ENCODE measurements around the gene ITGA1.
"Not testable (repeated sequence)": the region's sequence is repeated elsewhere in the genome, so short reads cannot be mapped to it uniquely, and the experiment has no call there.

Gene ITGA1

DNA sequence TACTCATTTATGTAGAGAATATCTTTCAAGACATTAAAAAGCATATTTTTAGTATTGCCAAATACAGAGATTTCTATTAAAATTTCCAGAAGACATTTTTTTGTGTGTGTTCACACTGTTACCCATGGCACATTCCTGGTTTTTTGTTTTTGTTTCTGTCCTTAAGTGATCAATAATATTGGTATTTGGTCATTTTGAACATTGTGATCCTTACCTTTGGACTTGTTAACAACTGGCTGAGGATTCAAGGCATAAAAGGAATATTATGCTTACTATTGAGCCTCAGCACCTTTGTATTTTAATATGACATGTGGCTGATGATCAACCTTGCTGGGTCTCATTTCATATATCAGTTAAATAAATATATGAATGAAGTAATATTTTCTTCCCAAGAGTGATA lies 41.9 kb downstream of the ITGA1 start:
- DNase-seq (ENCODE audit: low read depth in 2 of 2): no peak

DNA sequence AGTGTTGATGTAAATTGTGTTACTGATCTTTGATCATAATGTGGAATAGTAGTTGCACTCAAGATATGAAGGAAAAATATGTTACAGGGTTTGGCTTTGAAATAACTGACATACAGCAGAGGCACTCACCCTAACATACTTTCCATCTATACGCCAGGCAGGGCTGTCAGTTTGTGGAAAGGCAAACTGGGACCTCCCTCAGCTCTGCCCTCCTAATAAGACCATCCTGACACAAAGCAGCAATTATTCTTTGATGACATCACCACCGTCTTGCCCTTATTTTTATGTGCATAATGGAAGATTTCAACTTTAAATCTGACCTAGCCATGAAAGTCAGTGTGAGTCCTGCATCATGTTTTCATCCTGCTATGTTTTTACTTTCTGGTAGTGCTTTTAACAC lies 42.9 kb downstream of the ITGA1 start:
- DNase-seq (ENCODE audit: low read depth in 2 of 2): no peak

DNA sequence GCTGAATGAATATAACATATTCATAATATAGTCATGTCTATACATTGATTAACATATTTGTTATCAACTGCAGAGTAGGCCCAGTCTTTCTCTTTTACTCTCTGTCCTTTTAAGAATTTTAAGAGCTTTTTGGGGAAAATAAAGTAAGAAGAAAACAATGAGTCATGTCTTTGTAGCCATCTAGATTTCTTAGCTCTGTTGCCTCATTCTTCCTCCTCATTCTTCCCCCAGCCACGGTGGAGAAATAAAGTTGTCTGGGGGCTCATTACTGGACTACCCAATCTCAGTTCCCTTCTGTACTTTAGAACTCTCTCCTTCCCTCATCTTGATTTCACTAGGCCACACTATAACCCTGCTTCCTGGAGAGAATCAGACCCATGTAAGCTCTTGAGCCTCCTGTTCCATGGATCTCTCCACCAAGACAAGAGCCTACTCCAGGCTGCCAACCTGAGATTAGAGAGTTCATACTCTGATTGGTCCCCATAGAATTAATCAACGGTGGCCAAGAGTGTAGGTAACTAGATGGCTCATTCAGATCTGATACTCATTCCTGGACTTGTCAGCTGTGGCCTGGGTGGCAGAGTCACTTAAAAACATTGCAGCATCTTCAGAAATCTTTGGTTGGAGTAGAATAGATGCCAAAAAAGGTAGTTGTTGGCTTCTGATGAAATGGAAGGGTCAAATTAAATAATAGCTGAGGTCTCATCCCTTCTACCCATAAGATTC lies 44.2 kb downstream of the ITGA1 start:
- DNase-seq (ENCODE audit: low read depth in 2 of 2): no peak

DNA sequence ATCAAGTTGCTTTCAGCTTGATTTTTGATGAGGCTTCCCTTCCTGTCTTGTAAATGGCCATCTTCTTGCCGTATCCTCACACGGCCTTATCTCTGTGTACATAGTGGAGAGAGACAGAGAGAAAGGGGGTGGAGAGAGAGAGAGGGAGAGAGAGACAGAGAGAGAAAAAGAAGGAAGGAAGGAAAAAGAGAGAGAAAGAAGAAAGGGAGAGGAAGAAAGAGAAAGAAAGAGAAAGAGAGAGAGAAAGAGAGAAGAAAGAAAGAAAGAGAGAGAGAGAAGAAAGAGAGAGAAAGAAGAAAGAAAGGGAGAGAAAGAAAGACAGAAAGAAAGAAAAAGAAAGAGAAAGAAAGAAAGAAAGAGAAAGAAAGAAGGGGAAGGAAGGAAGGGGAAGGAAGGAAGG lies 46.6 kb downstream of the ITGA1 start:
- DNase-seq (ENCODE audit: low read depth in 2 of 2): no peak

DNA sequence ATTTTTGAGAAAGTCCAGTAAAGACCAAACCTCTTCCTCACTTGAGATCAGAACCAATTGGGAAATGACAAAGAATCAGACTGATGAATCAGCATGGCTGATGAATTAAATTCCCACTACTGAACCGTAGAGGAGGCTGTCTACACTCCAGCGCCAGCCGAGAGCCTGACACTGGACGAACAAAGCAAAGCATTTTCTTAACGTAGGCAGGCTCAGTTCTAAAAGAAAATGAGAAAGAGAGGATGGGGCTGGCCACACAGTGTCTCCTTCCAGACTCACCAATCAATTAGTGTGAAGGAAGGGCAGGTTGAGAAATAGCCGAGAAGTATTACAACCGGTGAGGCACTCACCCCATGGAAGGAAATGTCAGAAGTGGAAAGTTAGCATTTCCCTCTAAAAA lies 49.4 kb downstream of the ITGA1 start:
- DNase-seq (ENCODE audit: low read depth in 2 of 2): no peak

DNA sequence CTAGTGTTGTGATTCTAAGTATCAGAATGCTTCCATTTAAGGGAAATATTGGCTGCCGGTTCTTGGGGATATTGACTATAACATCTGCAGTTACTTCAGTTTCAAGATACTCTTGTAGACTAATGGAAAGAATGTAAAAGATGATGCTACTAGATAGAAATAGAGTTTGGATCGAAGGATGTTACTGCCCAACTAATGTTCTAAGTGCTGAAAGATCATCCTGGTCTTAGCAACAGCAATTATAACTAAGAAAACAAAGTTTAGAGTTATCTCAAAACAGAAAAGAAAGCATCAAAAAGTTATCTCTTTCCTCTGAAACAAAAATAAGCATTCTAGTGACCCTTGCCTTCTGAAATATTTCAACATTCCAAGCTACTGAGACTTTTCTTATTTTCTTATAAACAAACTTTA lies 49.9 kb downstream of the ITGA1 start:
- DNase-seq (ENCODE audit: low read depth in 2 of 2): no peak

DNA sequence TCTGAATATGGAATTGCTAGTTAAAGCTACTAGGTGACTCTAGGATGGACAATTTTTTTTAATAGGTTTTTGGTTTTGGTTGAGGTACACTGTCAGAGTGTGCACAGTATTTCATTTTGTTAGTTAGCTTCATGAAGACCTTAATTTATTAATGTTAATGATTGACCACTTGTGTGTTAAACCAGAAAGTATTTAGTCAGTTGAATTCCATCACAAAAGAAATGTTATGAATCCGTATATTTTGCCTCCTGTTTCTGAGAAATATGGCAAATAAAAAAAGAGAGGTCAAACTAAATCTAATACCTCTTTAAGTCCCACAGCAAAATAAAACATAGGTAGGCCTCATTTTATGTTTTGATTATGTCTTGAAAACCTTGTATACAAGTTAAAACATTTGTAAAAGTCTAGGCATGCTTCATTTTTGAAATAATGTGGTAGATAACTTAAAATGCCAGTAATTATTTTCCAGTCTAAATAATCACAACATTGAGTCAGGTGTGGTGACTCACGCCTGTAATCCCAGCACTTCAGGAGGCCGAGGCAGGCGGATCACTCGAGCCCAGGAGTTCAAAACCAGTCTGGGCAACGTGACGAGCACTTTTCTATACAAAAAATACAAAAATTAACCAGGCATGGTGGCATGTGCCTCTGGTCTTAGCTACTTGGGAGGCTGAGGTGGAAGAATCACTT lies 50.8 kb downstream of the ITGA1 start:
- DNase-seq (ENCODE audit: low read depth in 2 of 2): no peak

DNA sequence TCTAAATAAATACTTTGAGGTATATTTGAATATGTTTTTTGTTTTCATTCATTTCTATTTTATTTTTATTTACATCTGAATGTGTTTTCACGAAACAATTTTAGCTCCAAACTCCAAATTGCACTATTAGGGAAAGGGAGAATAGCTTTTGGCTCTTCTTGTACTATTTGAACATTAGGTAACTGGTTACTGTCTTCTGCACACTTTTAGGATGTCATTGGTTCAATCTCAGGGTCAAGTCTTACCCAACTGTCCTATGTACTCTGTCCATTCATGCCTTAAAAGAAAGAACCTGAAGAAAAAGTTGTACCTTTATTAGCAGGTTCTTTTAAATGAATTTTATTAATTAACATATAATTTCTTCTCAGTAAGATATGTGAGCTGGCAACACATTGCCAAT lies 51.6 kb downstream of the ITGA1 start:
- no peak for DNase-seq (ENCODE audit: low read depth in 2 of 2)

DNA sequence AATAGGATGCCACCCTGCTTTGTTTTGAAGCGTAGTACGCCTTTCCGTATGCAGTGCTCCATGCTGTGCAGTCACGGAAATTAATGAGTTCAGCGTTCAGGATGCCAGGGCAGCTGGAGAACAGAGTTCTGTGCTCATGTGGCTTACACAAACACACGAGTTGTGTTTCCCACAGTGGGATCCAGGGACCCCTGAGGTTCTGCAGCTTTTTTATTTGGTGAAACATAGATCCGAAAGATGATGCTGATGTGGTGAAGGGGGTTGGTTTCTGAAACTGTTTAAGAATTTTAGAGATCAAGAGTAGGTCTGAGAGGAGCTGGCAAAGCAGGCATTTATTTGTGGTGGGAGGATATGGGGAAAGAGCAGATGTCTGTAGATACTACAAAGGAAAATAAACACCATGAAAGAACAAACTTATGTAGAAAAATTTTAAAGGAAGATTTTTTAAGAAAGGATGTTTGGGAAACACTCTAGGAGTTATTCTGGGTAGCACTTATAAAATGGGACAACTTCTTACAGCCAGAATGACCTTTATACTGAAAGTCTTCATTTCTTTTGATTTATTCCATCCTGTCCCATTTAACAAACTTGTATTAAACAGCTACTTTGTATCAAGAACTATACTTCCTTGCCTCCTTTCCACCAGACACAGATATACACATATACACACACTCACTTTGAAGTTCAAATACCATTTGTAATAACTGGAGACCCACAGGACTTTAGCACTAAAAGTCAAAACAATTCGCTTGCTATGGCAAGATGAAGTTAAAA lies 52.7 kb downstream of the ITGA1 start:
- DNase-seq (ENCODE audit: low read depth in 2 of 2): no peak

DNA sequence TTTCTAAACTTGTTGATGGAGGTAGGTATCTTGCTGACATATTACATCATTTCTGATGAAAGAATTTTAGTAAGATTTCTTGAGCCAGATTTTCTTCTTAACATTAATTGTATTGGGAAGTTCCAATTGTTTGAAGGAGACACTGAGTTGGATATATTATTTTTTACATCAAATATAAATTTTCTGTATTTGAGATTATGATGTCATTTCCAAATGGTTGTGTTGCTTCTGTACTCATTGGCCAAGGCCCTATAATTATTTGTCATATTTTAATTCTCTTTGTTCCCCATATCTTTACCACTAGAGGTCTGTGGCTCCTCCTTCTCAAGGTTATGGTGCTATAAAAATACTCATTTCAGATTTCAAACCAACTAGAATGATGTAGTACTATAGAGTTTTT lies 53.4 kb downstream of the ITGA1 start:
- no peak for DNase-seq (ENCODE audit: low read depth in 2 of 2)

DNA sequence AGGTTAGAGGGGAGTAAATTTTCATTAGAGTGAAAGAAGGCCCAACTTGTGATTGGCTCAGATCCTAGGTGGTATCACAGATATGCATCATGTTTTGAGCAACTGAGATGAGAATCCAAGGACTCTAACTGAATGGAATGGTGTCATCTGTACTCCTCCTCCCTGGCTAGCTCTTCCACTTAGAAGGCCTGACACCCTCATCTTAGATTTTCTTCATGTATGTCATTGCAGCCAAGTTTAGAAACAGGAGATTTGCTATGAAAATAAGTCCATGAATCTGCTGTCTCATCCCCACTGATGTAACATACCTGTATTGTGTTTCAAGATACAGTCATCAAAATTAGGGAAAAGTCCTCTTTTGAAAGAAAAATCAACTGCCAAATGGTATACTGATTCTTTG lies 54.4 kb downstream of the ITGA1 start:
- no peak for DNase-seq (ENCODE audit: low read depth in 2 of 2)

DNA sequence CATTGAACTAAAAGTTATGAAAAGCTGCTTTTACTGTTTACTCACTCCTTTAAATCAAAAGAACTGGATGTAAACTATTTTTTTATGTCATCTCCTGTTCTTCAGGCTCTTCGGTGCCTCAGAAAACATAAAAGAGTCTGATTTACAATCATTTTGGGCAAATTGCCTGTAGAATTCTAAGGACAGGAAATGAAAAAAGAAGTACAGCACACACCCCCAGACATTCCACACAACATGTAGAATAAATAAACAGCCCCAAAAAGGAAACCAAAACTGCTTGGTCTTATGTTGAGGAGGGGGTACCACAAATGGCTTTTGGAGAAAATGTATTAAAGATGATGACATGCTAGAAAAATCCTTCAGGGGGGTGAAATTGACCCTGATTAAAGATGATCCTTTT lies 57.2 kb downstream of the ITGA1 start:
- no peak for DNase-seq (ENCODE audit: low read depth in 2 of 2)

DNA sequence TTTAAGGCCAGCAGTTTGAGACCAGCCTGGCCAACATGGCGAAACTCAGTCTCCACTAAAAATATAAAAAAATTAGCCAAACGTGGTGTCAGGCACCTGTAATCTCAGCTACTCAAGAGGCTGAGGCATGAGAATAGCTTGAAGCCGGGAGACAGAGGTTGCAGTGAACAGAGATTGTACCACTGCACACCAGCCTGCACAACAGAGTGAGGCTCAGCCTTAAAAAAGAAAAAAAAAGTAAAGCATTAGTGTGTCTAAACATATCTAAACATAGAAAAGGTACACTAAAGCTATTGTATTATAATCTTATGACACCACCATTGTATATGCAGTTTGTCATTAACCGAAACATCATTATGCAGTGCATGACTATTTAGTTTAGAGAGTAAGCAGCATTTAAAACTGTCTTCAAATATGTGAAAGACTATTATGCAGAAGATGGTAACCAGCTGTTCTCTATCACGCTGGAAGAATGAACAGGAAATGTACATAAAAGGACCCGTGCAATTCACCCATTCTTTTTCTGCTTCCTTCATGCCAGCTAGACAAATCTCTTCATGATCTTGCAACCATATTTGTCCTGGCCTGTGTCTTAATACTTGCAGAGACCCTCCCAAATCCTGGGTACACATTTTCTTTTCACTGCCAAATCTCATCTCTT lies 58.6 kb downstream of the ITGA1 start:
- DNase-seq (ENCODE audit: low read depth in 2 of 2): no peak

DNA sequence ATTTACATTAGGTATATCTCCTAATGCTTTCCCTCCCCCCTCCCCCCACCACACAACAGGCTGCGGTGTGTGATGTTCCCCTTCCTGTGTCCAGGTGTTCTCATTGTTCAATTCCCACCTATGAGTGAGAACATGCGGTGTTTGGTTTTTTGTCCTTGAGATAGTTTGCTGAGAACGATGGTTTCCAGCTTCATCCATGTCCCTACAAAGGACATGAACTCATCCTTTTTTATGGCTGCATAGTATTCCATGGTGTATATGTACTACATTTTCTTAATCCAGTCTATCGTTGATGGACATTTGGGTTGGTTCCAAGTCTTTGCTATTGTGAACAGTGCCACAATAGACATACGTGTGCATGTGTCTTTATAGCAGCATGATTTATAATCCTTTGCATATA lies 61.0 kb downstream of the ITGA1 start:
- DNase-seq (ENCODE audit: low read depth in 2 of 2): not testable (repeated sequence)

DNA sequence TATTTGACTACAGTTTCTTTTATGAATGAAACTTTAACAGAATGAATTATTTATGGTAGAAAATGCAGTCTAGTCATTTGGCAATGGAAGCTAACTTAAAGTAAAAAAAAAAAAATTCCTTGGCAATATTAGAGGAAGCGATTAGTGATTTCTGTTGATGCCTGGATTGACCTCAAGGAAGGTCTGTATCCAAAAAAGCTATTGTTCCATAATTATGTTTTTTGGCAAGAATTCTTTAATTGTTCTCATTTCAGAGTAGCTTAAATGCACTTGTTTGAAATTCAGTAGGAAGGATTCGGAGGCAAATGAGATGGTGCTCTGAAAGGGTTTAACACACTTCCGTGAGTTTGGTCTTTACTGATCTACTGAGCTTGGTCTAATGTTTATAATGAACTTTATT lies 61.8 kb downstream of the ITGA1 start:
- DNase-seq (ENCODE audit: low read depth in 2 of 2): no peak

DNA sequence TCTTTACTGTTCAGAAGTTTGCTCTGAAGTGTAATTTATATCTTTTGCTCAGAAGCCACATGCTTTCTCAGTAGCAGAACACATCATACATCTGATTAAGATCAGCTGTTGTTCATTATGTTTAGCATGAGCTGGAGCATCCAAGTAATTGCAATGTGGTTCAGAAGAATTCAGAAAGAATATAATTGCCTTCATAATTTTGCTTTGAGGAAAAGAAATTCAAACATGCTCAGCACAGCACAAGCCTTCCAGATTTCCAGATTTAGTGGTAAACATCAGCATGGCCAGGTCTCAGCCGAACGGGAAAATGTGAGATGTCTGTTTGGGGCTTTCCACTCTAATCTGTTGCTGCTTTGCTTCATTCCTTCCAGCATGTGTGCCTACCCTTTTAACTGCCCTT lies 65.9 kb downstream of the ITGA1 start:
- DNase-seq (ENCODE audit: low read depth in 2 of 2): no peak

DNA sequence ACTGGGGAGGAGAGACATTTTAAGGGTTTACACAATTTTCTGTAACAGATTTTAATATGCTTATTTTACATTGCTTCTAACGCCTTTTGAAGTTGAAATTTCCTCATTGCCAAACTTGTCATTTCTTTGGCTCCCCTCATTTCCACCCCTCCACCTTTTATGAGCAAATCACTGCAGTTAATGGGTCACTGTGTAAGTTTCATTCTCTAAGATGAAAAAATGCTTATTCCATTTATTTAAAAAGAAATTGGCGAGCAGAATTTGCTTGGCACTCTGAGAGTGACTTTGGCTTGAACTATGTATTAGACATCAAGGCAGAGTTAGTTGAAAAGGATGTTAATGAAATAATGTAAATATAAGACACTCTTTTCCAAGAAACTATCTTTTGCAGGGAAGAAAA lies 66.6 kb downstream of the ITGA1 start:
- no peak for DNase-seq (ENCODE audit: low read depth in 2 of 2)

DNA sequence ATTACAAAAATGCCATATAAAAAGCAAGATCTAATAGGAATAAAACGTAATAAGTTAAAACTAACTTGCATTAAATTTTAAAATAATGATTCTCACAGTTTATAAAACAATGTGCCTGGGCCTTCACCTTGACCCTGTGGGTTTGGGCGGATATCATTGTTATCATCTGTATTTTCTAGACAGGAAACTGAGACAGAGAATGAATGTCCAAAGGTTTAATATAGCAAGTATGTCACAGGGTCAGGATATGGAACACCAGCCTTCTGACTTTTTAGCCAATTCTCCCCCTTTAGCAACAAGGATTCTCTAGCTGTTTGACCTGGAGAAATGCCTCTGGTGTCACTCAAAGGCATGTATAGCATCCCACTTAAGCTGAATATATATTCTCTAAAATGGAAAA lies 67.2 kb downstream of the ITGA1 start:
- DNase-seq (ENCODE audit: low read depth in 2 of 2): no peak

DNA sequence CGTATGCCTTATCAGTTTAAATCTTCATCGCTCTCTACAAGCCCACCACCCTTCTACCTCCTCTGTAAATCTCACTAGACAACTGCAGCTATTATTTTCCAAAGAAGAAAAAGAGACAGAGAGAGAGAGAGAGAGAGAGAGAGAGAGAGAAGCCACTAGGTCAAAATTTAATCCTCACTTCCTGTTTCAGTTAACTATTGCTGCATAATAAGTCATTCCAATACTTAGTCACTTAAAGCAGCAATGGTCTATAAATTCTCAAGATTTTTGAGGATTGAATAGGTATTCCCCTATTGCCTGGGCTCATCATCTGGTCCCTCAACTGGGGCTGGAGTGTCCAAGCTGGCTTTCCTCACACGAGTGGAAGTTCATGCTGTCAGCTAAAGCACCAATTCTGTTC lies 68.8 kb downstream of the ITGA1 start:
- DNase-seq (ENCODE audit: low read depth in 2 of 2): no peak

DNA sequence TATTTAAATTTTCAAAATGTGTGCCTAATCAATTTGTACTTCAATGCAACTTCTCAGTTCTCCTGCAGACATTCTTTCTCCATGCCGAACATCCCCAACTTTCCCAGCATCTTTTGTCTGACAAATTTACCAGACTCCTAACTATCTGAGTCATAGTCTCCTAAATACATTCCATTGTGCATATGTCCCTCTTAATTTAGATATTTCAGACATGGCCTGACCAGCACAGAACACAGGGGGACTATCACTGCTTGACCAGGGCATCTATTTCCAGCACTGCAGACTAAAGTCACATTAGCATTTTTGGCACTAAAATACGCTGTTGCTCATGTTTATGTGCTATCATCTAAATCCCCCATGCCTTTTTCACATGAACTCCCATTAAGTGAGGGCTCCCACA lies 71.9 kb downstream of the ITGA1 start:
- DNase-seq (ENCODE audit: low read depth in 2 of 2): no peak

DNA sequence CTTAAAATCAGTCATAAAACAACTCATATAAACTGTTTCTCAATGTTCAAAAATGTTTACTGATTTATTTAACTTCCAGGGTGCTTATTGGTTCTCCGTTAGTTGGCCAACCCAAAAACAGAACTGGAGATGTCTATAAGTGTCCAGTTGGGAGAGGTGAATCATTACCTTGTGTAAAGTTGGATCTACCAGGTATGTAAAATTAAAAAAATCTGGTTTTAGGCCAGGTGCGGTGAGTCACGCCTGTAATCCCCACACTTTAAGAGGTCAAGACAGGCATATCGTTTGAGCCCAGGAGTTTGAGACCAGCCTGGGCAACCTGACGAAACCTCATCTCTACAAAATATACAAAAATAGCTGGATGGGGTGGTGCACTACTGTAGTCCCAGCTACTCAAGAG lies 73.7 kb downstream of the ITGA1 start:
- DNase-seq (ENCODE audit: low read depth in 2 of 2): no peak

DNA sequence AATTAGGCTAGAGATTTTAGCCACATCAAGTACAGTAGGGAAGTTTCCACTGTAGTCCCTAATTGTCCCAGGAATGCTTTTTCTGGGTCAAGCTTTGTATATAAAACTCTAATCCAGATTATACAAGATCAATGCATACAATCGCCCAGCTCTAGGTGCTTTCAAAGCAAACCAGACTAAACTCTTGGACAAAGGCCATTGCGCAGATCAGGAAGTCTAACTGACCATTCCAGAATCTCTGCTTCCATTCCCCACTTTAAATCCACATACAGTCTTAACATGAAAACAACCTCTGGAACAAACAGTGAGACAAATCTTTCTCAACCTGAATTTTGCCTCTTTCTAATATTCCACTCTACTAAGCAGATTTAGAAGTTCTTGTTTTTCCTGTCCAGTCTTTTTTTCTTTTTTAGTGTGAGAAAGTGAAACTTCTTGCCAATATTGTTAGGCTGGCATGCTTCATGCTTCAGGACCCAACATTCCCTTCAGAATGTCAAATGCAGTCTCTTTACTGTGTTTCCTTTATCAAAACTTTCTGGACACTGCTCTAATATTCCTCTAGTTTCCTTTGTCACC lies 76.1 kb downstream of the ITGA1 start:
- DNase-seq (ENCODE audit: low read depth in 2 of 2): no peak
